Activated CD8-positive, alpha-beta memory T cell treated with anti-CD3 and anti-CD28 coated beads, Interleukin-2, amount 50 U/mL, for 4 hours (primary cell): ENCODE results near the gene RTN4R.
"Not testable (repeated sequence)": the region's sequence is repeated elsewhere in the genome, so short reads cannot be mapped to it uniquely, and the experiment has no call there.

Source experiments
- DNase-seq: peaks from one replicate; pipeline ENCODE4 v3.0.0-alpha.2; 2020

RTN4R gene

DNA sequence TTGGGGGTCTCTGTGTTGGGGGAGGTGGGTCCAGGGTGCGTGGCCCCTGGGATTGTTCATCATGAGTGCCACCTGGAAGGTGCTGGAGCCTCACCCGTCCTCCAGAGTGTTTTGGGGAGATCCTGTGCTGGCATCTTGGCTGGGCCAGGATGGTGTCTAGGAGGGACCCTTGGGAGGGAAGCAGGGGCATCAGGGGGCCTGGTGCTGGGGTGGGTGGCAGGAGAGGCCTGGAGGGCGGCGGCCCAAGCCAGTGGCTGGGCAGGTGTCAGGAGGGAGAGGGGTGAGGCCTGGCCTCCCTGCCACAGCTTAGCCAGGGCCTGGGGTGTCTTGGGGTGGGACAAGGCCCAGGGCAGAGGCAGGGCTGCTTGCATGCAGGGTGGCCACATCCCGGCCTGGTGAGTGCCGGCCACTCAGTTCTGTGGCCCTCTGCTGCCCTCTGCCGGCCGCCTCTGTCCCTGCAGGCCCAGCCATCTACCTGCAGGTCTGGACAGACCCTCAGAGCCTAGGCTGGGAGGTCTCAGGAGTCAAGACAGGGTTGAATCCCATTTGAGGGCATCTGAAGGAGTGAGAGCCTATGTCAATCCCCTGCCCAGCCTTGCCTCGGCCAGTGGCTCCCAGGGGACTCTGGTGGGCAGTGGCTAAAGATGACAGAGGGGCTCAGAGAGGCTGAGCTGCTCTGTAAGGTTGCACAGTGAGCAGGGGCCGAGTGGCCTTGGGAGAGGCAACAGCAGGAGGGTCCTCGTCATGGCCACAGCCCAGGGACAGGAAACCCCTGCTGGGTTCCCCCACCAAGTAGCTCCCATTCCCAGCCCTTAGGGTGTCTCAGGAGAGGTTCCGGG is 17.6 kb upstream of the RTN4R start:
- DNase-seq: peak; percentile 77

DNA sequence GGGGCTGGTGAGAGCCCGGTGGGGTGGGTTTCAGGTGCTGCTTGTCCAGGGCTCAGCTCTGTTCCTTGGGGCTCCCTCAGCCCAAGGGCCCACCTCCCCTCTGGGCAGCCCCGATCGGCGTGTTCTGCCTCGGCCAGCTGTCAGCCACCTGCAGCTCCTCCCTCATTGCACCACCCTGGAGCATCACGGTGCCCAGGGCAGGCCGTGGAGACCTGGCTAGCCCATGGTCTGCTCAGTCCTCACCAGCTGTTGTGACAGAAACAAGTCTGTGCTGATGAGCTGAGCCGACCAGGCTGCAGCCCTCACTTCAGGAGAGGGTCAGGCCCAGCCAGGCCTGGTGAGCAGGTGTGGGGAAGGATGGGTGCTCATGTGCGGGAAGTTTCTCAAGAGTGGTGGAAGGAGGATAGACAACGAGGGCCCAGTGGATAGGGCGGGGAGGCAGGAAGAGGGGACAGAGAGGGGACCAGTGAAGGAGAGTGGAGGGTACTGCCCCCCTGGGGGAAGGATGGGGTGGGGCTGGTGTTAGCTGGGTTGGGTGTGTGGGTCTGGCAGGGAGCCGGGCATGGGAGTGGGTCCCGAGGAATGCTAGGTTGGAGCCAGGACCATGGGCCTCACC is 16.5 kb upstream of the RTN4R start:
- no peak for DNase-seq

DNA sequence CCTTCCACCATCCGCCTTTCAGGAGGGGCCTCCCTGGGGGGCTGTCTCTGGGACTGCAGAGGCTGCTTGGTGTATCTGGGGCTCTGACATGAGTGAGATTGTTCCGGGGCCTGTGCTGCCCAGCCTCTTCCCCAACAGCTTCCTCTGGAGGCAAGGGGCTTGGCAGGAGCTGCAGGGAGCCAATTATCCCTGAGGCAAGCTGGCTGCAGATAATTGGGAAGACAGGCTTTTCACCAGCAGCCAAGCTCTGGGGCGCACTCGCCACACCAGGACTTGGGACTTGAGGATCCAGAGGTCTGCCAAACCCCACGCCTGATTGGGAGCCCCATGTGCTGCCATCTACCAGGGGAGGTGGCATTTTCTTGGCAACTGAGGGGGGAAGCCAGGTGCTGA is 15.6 kb upstream of the RTN4R start:
- DNase-seq: no peak

DNA sequence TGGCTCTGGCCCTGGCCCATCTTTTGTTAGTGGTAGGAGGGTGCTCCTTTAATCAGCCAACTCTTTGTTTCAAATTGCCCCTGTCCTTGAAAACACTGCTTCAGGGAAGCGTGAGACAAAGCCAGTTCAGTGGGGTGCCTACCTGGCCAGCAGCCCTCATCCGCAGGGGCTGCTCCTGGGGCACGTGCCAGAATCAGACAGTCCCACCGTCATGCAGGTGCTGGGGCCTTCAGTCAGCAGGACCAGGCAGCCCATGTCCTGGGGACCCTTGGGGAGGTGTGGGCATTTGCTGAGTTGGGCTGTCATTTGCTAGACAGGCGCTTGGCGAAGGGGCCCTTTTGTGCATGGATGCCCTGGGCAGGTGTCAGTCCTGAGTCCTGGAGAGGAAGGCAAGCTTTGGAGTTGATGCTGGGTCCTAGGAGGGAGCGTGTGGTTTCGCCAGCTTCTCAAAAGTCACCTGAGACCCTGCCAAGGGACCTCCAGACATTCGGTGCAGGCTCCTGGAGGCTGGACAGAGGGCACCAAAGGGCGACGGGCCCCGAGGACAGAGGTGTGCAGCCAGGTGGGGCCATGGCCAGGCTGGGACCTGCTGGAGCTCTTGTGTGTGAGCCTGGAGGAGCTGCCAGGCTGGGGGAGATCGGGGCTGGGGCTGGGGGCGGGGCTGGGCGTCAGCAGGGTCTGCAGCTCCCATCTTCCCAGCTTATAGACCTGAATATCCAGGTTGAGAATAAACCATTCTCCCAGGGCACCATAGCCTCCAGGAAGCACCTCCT is 15.0 kb upstream of the RTN4R start:
- no peak for DNase-seq

DNA sequence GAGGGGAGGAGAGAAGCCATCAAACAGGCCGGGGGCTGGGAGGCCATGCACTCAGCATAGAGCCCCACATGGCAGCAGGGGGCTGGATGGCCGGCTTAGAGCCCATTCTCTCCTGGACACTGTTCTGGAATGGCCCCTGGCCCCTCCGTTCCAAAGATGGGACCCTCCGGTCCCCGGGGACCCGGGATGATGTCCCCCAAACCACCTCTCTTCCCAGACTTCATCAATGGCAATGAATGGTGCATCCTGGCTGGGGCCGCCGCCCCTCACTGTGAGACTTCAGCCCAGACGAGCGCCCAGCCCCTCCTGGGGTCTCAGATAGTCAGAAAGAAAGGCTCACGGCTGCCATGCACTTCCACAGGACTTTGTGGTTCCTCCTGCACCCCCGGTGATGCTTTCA is 13.8 kb upstream of the RTN4R start:
- no peak for DNase-seq

DNA sequence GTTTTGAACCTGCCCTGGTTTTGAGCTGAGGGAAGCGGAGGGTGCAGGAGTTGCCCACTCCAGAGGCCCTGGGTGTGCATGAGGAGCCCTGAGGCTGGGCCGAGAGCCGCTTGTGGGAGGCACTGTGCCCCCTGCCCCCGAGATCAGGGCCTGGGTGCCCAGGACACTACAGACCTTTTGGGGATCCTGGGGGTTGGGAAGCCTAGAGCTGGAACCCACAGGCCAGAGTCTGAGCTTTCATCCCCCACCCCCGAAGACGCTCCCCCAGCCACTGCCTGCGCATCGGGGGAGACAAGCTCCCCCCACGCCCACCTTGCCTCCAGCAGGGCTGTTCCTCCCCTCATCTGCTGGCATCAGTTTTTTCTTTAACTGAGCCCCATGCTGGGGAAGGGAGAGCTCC is 13.4 kb upstream of the RTN4R start:
- DNase-seq: not testable (repeated sequence)

DNA sequence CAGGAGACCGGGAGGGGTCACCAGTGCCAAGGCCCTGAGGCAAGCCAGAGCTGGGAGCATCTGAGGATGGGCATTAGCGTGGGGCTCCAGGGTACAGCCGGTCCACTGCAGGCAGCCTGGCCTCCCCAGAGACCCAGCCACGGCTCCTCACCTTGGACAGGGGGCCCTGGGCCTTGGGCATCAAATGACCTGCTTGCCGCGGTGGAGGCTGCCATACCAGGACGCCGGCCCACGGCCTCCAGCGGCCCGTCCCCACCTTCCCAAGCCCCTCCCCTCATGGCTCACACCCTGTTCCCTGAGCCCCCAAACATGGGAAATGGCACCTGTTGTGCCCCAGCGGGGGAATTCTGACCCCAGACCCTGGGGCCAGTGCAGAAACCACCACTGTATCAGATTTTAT is 12.7 kb upstream of the RTN4R start:
- no peak for DNase-seq

DNA sequence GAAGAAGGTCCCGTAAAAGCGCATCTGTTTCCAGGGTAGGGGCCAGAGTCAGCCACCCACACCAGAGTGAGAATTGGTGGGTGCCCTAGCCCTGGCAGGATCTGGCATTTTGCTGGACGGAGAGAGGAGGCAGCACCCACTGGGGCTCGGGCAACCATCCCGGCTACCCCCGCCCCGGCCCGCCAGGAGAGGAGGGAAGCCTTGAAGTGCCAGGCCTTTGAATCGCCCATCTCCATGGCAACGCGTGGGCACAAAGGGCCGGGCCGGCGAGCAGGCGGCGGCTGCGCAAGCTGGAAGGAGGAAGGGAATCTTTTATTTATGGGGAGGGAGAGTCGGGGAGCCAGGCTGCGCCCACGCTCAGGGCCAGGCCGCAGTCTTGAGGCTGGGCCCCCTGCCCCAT is 12.0 kb upstream of the RTN4R start:
- not testable (repeated sequence) for DNase-seq

DNA sequence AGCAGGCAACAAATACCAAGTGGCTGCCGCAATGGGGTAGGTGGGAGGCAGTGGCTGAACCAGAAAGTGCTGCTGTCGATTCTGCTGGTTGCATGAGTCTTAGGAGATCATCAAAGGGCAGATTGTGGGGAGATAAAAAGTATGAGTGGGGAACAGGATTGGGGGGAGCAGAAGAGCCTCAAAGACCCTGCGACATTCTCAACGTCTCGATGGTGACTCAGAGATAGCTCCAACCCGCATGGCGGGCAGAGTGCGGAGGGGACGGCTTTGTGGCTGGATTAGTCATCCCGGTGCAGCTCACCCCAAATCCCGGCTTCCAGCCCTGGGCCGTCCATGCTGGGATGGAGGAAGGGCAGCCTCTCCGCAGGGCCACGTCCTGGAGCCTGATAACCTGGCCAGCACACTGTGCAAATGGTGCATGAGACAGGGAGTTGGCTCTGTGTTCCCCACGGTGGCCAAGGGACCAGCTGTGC is 11.6 kb upstream of the RTN4R start:
- DNase-seq: no peak

DNA sequence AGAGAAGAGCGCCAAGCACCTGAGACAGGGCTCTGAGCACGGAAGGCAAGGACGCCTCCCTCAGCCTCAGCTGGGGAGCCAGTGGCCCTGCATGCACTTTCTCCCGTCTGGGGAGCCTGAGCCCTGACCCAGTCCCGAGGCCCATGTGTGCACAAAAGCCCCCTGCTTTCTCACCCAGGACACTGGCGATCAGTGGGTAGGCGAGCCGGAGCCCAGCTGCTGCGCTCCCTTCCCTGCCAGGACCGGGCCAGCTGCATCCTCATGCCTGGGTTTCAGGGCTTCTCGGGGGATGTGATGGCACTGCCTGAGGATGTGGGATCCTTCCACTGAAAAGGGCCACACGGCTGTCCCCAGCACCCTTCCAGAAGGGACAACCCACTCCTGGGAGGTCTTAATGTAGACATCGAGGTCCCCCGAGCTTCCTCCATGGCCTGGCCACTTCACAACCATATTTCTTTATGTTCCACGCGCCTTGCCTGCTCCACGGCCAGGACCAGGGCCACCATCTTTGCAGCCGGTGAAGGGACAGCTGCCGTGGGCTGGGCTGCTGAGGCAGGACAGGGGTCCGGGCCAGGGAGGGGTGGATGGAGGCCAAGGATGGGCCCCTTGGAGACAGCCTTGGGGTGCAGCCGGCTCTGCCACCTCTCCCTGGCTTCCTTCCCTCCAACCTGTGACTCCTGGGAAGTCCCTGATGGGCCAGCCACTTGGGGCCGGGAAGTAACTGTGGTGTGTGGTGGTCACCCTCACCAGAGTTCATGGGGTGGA is 10.8 kb upstream of the RTN4R start:
- DNase-seq: not testable (repeated sequence)

DNA sequence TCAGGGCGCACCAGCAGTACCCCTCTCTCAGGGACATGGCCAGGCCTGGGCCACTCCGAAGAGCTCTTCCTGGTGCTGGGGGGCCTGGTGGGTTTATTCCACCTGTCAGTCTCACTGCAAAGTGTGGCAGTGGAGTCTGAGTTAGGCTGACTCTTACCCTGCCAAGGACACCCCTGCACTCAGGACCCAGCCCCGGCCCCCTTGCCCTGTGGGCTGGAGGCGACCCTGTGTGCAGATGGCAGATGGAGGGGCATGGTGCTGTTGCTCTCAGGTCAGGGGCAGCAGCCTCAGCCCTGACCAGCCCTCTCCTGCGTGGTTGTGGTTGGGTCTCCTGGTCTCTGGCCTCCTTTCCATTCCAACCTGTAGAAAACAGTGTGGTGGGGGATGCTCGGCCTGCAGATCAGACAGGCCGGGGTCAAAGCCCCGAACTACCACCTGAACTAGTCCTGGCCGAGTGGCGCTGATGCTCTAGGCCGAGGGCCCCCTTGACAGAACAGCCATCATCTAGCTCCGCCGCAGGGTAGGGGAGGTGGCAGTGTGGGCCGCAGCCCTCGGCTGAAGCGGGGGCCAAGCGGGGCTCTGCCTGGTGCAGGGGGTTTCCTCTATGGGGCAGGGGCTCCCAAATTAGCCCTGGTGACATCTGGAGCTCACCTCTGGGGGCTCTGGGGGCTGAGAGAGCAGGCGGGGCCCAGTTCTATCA is 10.0 kb upstream of the RTN4R start:
- DNase-seq: not testable (repeated sequence)

DNA sequence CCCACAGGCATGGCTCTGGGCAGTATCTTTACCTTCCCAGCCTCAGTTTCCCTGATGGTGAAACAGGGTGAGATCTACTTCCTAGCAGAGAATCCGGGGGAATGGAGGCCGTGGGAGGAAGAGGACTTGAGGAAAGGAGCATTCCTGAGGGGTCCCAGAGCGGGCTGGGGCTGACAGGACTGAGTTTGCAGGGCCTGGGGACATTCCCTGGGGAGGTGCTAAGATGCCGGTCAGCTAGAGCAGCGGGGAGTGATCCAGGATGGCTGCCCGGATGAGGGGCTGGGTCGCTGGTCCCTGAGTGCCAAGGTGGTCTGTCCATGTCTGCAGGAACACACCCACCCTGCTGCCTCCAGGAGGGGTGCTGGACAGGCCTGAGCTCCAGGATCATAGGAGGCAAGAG is 8.3 kb upstream of the RTN4R start:
- no peak for DNase-seq

DNA sequence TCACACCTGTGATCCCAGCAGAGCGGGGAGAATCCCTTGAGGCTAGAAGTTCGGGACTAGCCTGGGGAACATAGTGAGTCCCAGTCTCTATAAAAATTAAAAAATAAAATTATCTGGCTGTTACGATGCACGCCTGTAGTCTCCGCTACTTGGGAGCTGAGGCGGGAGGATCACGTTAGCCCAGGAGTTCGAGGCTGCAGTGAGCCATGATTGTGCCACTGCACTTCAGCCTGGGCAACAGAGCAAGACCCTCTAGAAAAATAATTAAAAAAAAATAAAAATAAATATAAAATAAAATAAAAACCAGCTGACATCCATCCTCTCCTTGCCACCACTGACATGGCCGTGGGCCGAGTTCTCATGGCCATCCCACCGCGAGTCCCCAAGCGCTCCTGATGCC is 7.7 kb upstream of the RTN4R start:
- no peak for DNase-seq

DNA sequence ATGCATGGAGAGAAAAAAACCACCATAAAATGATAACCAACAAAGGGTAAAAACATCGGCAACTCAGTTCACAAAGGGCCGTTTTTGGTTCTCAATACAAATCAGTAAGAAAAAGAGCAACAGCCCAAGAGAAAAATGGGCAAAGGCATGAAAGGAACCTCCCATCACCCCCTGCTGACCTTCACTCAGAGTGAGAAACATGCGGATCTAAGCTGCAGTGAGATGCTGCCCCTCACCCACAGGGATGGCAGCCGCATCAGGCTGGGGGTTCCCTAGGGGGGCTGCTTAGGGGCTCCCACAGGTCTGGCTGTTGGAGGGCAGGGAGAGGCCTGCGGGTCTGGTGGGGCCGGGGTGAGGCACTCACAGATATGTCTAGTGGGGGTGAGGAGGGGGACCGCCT is 7.2 kb upstream of the RTN4R start:
- DNase-seq: not testable (repeated sequence)

DNA sequence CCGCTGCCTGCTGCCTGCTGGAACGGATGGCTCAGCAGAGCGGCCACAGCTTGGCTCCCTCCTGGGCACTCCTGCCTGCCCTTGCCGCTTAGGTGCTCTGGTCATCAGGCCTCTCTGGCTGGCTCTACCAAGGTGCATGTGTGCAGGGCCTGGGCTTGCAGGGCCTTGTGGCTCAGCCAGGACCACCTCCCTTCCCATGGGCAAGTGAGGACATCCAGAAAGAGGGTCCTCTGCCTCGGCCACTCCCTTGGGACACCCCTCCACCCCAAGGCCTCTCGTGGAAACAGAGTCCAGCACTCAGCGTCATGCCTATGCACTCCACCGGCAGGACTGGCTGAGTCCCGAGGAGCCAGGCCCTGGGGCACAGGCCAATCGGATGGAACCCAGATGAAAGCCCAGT is 6.3 kb upstream of the RTN4R start:
- not testable (repeated sequence) for DNase-seq

DNA sequence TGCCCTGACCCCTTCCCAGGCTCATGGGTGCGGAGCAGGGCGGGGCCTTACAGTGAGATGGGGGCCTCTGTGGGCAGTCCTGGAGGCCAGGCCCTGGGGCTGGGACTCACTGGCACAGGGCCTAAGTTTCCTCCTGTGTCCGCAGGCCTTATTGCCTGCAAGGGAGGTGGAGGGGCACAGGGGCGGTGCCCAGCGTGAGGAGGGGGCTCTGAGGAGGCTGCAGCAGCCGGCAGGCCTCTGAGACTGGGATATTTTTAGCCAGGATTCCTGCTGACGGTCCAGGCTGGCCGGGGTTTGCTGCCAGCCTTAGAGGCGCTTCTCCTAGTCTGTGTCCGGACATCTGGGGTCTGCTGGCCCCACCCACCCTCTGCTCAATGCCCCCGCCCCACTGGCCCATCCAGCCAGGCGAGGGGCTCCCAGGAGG is 5.7 kb upstream of the RTN4R start:
- no peak for DNase-seq

DNA sequence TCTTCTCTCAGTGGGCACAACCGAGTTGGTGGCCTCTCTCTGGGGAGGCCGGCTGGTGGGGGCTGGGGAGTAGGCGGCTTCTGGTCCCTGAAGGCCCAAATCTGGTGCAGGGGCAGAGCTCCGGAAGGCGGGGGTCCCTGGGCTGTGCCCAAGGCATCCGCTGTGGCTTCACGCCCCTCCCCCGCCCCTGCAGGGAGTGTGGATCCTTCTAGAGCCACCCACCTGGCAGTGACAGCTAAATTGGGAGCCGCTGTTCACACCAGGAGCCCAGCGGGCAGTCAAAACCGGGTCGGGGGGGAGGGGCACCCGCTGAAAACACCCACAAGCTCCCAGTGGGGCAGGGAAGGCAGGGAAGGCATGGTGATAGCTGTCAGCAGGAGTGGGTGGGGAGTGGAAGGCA is 4.6 kb upstream of the RTN4R start:
- no peak for DNase-seq

DNA sequence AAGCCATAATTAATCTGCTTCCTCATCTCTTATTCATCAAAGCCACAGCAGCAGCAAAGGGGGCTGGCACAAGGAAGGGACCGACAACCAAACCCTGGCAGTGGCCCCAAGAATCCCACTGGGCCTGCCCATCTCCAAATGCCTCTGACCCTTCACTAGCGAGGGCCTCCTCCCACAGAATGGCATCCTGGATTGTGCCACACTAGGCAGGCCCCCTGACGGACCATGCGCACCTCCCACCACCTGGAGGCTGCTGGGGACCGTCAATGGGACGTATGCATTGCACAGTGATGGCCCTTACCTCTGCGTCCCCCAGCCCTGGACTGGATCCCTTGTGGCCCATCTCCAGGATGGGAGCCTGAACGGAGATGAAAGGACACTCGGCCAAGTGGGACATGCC is 4.1 kb upstream of the RTN4R start:
- DNase-seq: no peak

DNA sequence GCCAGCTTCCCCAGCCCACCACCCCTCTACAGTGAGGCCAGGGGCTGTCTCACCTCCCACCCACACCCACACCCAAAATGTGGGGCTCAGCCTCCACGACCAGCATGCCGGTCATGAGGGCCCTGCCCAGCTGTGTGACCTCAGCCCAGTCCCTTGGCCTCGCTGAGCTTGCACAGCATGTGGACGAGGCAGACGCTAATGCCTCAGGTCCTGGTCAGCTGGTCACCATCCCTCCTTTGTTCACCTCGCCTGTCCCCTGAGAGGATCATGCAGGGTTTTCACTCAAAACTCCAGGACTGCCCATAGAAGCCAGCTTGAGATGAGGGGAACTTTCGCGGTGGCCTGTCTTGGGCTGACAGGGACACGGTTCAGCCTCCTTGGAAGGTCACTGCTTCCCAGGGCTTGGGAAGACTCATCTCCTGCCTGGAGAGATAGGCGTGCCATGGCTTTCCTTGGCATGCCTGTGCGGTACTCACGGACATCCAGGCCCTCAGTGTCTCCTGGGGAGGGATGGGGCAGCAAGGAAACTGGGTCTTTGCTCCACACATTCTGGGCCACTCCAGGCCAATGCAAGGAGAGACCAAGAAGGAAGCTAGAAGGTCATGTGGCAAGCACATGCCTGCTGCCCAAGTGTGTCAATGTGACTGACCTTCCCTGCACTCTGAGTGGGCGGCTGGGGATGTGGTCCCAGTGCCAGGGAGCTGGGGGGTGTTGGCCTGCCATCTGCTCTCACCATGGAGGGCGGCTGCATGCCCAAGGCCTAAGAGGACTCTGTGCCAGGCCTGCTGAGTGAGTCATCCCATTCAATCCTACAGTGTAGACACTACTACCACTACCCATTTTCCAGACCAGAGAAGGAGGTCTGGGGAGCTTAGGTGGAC is 3.2 kb upstream of the RTN4R start:
- no peak for DNase-seq

DNA sequence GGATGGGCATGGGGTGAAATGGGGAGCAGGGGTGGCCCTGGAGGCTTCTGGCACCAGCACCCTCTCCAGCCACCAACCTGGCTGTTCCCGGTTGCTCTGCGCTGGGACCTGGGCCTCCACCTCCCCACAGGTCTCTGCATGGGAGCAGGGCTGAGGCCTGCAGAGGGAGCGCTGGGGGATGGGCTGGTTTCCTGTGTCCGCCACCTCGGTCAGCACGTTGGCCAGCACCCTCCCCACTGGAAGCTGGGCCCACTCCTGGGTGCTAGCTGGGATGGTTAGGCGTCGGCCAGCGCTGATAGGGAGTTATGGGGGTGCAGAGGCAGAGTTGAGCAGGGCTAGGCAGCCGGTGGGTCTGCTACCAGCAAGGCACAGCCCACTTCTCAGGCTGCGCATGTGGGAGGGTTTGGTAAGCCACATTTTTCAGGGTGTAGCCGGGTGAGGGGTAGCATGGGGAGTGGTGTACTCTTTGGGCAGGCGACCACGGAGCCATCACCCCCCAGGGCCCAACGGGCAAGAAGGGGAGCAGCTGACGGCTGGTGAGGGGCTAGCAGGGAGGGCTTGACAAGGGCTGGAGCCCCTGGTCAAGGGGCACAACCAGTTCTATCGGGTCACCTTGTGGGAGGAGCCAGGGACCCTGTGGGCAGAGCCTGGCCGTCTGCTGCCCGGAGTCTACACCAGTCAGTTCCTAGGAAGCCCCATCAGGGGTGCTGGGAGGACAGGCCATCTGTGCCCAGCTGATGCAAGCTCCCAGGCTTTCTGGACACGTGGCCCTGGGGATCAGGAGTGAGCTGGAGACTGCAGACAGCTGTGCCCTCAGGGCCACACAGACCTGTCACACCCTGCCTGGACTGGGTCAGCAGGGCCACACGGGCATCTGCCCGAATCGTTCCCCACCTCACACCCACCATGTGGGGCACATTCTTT is 2.3 kb upstream of the RTN4R start:
- not testable (repeated sequence) for DNase-seq
